Natural killer cell treated with Interleukin-12 subunit alpha and Interleukin-12 subunit beta and Interleukin-15 and Interleukin-18, amount 100 ng/mL, for 72 hours (primary cell): Measurements from ENCODE around the gene WNT9B. TPM values are rescaled to one million over a fixed set of nuclear protein-coding genes. Genes with fewer than 3 reads are reported as not detected.

Experiments
- ATAC-seq, 2 donors: fragments of 150-1000 bp; cut with Tn5 transposase in 1 of 2; sonication (Bioruptor Pico), chemical (Tn5 transposase) in 1 of 2; 2 replicates each; pipeline ENCODE4 v1.10.0; 2021
- DNase-seq: peaks from one replicate; pipeline ENCODE4 v3.0.0; 2022; ENCODE audit warnings: low spot score
- H3K27ac Mint-ChIP-seq, 2 donors: 1 replicate in 1 of 2; 2 replicates in 1 of 2; pipeline ENCODE4 v1.8.0; 2022; ENCODE audit warnings: mixed read lengths in 2 of 2, mild to moderate bottlenecking in 1 of 2, moderate library complexity in 1 of 2
- H3K27me3 Mint-ChIP-seq, 2 donors: 1 replicate in 1 of 2; 2 replicates in 1 of 2; pipeline ENCODE4 v1.8.0; 2022; ENCODE audit warnings: mixed read lengths in 2 of 2
- H3K36me3 Mint-ChIP-seq: one replicate; pipeline ENCODE4 v1.8.0; 2022; ENCODE audit warnings: mixed read lengths
- H3K4me1 Mint-ChIP-seq, 2 donors: 1 replicate in 1 of 2; 2 replicates in 1 of 2; pipeline ENCODE4 v1.8.0; 2022; ENCODE audit warnings: low read depth in 2 of 2, mixed read lengths in 2 of 2, mild to moderate bottlenecking in 1 of 2
- H3K4me3 Mint-ChIP-seq: one replicate; pipeline ENCODE4 v1.8.0; 2022; ENCODE audit warnings: mixed read lengths
- H3K9me3 Mint-ChIP-seq: 2 replicates; pipeline ENCODE4 v1.8.0; 2022; ENCODE audit warnings: mixed read lengths
- total RNA-seq, 2 donors: library from RNA; stranded (reverse); gene quantifications; one replicate each; pipeline ENCODE4 v1.2.3, GENCODE V29; 2022

The WNT9B gene
- total RNA-seq, 2 donors from 2014 or later = not detected

DNA sequence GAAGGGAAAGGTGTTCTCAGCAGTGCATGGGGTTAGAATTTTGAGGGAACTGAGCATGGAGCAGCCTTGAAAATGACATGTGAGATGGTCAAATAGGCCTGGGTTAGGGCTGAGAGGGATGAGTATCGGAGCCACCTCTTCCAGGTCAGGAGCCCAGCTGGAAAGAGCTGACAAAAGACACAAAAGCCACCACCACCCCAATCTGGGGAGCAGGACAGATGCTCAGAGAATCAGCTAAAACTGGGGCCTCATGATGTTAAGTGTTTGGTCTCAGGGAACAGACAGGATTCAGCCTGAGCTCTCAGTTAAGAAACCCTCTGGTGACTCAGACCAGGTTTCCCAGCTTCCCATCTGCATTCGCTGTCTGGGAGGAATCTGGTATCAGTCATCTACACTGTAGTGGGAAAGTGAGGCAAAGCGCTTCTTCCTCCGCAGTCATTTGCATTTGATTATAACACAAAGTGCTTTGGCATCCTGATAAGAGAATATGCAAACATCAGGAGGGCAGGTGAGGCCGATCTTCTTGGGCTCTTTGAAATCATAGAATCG is 2.6 kb downstream of the WNT9B start:
- DNase-seq = no peak
- Mint-ChIP-seq H3K36me3 (no peaks in the 10 kb centered on the region), H3K9me3 (no peaks in the 10 kb centered on the region), H3K4me1 (no peaks in the 10 kb centered on the region), H3K27me3 (peaks cover 43 to 60% of the 10 kb centered on the region in 2 donors), H3K27ac (no peak overlapping the region), H3K4me3 (no peak overlapping the region)
- ATAC-seq = no peak

DNA sequence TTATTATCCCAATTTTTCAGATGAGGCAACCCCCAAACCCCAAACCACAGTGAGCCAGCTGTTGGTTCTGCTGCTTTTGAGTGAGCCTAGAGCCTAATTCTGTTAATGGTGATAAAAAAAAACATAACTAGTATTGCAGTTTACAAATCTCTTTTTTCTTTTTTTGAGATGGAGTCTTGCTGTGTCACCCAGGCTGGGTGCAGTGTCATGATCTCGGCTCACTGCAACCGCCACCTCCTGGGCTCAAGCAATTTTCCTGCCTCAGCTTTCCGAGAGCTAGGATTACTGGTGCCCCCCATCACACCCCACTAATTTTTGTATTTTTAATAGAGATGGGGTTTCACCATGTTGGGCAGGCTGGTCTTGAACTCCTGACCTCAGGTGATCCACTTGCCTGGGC is 3.1 kb downstream of the WNT9B start:
- H3K36me3 Mint-ChIP-seq = no peaks in the 10 kb centered on the region
- H3K9me3 Mint-ChIP-seq = no peaks in the 10 kb centered on the region
- DNase-seq = no peak
- H3K4me3 Mint-ChIP-seq = no peak overlapping the region
- no peak overlapping the region for H3K27ac Mint-ChIP-seq
- H3K4me1 Mint-ChIP-seq = no peaks in the 10 kb centered on the region
- no peak for ATAC-seq
- peaks cover 39 to 55% of the 10 kb centered on the region in 2 donors for H3K27me3 Mint-ChIP-seq

GRCh38 chr17:46854948-46855347 is 3.6 kb downstream of the WNT9B start:
- peaks cover 36 to 50% of the 10 kb centered on the region in 2 donors for H3K27me3 Mint-ChIP-seq
- no peaks in the 10 kb centered on the region for H3K36me3 Mint-ChIP-seq
- peak in 1 of 2 donors; percentile 11 for ATAC-seq
- DNase-seq = no peak
- H3K9me3 Mint-ChIP-seq = no peaks in the 10 kb centered on the region
- no peak overlapping the region for H3K4me3 Mint-ChIP-seq
- no peaks in the 10 kb centered on the region for H3K4me1 Mint-ChIP-seq
- H3K27ac Mint-ChIP-seq = no peak overlapping the region

GRCh38 chr17:46857600-46857999 is 6.2 kb downstream of the WNT9B start:
- Mint-ChIP-seq H3K36me3 (no peaks in the 10 kb centered on the region), H3K27me3 (peaks cover 18 to 30% of the 10 kb centered on the region in 2 donors), H3K9me3 (no peaks in the 10 kb centered on the region), H3K4me3 (no peak overlapping the region), H3K27ac (no peak overlapping the region), H3K4me1 (no peaks in the 10 kb centered on the region)
- DNase-seq (no peak), ATAC-seq (no peak)

DNA sequence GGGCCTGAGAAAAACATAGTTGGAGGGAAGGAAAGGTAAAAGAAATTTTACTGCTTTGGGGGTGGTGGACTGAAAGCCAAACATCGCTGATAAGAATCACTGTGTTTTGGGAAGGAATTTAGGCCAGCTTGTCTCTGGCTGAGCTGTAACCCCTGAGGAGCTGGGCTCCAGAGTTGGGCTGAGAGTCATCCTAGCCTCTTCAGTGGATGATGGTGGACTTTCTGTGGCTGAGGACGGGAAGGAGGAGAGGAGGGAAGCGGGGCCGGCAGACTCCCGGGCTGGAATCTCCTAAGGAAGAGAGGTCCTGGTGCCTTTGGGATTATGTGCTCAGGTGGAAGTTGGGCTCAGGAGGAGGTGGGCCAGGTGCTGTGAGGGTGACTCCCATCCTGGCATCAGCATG is 8.6 kb downstream of the WNT9B start:
- no peaks in the 10 kb centered on the region for H3K36me3 Mint-ChIP-seq
- no peak for DNase-seq
- H3K4me1 Mint-ChIP-seq = peaks cover 0 to 2% of the 10 kb centered on the region in 2 donors
- H3K27me3 Mint-ChIP-seq = peaks cover 15% of the 10 kb centered on the region in 2 donors
- H3K9me3 Mint-ChIP-seq = no peaks in the 10 kb centered on the region
- no peak overlapping the region for H3K4me3 Mint-ChIP-seq
- no peak for ATAC-seq
- no peak overlapping the region for H3K27ac Mint-ChIP-seq

DNA sequence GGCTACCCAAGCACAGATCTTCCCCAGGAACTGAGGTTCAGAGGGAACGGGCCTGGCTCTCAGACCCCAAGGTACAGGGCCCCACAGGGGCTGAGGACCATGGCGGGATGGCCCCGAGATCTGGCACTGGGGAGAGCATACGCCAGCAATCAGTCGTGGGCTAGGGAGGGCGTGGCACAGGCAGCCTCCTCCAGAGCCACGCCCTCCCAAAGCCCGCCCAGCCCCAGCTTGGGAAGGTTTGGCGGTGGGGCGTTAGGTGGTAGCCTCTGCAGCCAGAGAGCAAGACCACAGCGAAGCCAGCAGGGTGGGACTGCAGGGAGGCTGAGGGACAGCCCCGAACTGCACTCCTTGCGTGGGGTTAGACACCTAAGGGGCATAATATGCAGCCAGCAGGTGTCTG is 11.6 kb downstream of the WNT9B start:
- Mint-ChIP-seq H3K4me1 (peaks cover 6 to 9% of the 10 kb centered on the region in 2 donors), H3K9me3 (no peaks in the 10 kb centered on the region), H3K4me3 (no peak overlapping the region), H3K27me3 (peaks cover 12 to 13% of the 10 kb centered on the region in 2 donors), H3K27ac (no peak overlapping the region), H3K36me3 (no peaks in the 10 kb centered on the region)
- DNase-seq = no peak
- no peak for ATAC-seq

DNA sequence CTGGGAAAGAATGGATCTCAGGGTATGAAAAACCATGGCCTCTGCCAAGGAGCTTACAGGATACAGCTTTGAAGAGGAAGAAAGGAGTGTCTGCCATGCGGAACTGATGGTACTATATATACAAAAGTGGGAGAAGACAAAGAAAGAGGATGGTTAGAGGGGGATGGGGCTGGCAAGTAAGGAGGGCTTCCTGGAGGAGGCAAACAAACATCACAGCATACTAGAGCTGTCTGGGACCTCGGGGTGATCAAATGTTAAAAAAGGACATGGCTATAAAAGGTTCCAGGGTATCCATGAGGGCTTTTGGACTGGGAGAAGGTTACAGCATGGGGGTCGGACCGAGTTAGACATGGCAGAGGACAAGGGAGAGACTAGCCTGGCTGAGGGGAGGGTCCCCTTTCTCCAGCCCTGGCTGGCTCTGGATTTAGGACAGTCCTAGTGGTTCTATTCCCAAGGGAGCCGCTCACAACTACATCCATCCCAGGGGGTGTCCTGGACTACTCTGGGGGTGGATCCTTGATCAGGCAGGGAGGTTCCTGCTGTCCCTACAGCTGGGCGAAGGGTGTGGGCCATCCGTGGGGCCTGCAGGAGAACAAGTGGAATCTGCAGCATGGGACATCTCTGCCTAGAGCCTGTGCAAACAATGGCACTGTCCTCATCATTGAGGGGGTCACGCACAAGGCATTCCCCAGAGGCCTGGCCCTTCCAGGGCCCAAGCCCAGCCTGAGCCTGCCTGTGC is 12.2 kb downstream of the WNT9B start:
- H3K36me3 Mint-ChIP-seq = no peaks in the 10 kb centered on the region
- no peak overlapping the region for H3K4me3 Mint-ChIP-seq
- H3K27me3 Mint-ChIP-seq = peaks cover 12 to 13% of the 10 kb centered on the region in 2 donors
- H3K4me1 Mint-ChIP-seq = peaks cover 6 to 9% of the 10 kb centered on the region in 2 donors
- DNase-seq (no peak), ATAC-seq (no peak)
- no peaks in the 10 kb centered on the region for H3K9me3 Mint-ChIP-seq
- H3K27ac Mint-ChIP-seq = no peak overlapping the region

- no peaks in the 10 kb centered on the region for H3K36me3 Mint-ChIP-seq
- H3K27me3 Mint-ChIP-seq = peaks cover 12 to 13% of the 10 kb centered on the region in 2 donors
- H3K27ac Mint-ChIP-seq = no peak overlapping the region
- H3K9me3 Mint-ChIP-seq = no peaks in the 10 kb centered on the region
- peaks cover 6 to 9% of the 10 kb centered on the region in 2 donors for H3K4me1 Mint-ChIP-seq
- no peak for DNase-seq
- no peak overlapping the region for H3K4me3 Mint-ChIP-seq
- peak in 1 of 2 donors; percentile 64 for ATAC-seq
Observed at GRCh38 chr17:46865100-46865499, 13.7 kb downstream of the WNT9B start.

DNA sequence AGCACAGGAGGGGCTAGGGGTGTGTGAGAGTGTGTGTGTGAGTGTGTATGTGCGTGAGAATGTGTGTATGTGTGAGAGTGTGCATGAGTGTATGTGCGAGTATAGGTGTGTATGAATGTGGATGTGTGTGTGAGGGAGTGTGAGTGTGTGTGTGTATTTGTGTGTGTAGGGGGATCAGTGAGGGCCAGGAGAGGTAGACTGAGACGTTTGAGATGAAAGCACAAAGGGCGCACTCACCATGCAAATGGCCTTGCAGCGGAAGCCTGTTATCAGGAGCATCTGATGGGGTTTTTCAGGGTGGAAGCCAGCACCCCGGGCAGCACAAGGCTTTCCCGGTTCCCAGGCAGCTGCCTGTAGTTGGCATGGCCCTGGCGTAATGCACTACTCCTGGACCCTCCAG is 14.9 kb downstream of the WNT9B start:
- no peak for ATAC-seq
- peaks cover 12% of the 10 kb centered on the region in 2 donors for H3K27me3 Mint-ChIP-seq
- H3K4me1 Mint-ChIP-seq = peaks cover 6 to 9% of the 10 kb centered on the region in 2 donors
- no peak overlapping the region for H3K27ac Mint-ChIP-seq
- no peak overlapping the region for H3K4me3 Mint-ChIP-seq
- DNase-seq = no peak
- no peaks in the 10 kb centered on the region for H3K9me3 Mint-ChIP-seq
- no peaks in the 10 kb centered on the region for H3K36me3 Mint-ChIP-seq

DNA sequence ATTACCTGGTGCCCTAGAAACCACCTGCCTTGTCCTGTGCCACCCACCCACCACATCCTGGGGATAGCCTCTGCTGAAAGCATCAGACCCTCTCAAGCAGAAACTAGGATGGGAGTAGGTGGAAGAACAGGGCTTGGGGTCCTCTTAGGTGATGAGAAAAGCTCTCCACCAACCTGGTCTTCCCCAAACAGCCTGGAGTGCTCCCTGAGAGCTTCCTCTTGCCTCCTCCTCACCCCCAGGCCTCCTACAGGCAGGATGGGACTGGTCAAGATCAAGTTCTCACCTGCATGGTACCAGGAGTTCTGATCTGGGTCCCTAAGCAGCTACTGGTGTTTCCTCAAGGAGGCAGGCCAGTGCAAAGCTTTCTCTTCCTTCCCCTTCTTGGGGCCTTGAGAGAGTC is 15.4 kb downstream of the WNT9B start:
- DNase-seq = no peak
- H3K9me3 Mint-ChIP-seq = no peaks in the 10 kb centered on the region

GRCh38 chr17:46868689-46869187 is 17.4 kb downstream of the WNT9B start:
- no peak overlapping the region for H3K4me3 Mint-ChIP-seq
- DNase-seq = no peak
- H3K36me3 Mint-ChIP-seq = no peaks in the 10 kb centered on the region
- ATAC-seq = no peak
- H3K4me1 Mint-ChIP-seq = peaks cover 6 to 9% of the 10 kb centered on the region in 2 donors
- H3K27me3 Mint-ChIP-seq = peaks cover 11 to 12% of the 10 kb centered on the region in 2 donors
- no peak overlapping the region for H3K27ac Mint-ChIP-seq
- H3K9me3 Mint-ChIP-seq = no peaks in the 10 kb centered on the region

More for the DNA sequence above, 15.4 kb downstream of the WNT9B start:
- Mint-ChIP-seq H3K4me3 (no peak overlapping the region), H3K27me3 (peaks cover 11 to 12% of the 10 kb centered on the region in 2 donors), H3K27ac (no peak overlapping the region), H3K4me1 (peaks cover 6 to 9% of the 10 kb centered on the region in 2 donors), H3K36me3 (no peaks in the 10 kb centered on the region)
- no peak for ATAC-seq

GRCh38 chr17:46869296-46869695 is 17.9 kb downstream of the WNT9B start:
- Mint-ChIP-seq H3K27ac (no peak overlapping the region), H3K4me3 (no peak overlapping the region), H3K9me3 (no peaks in the 10 kb centered on the region), H3K36me3 (no peaks in the 10 kb centered on the region), H3K27me3 (peaks cover 9 to 12% of the 10 kb centered on the region in 2 donors), H3K4me1 (peaks cover 6 to 9% of the 10 kb centered on the region in 2 donors)
- DNase-seq (no peak), ATAC-seq (no peak)

DNA sequence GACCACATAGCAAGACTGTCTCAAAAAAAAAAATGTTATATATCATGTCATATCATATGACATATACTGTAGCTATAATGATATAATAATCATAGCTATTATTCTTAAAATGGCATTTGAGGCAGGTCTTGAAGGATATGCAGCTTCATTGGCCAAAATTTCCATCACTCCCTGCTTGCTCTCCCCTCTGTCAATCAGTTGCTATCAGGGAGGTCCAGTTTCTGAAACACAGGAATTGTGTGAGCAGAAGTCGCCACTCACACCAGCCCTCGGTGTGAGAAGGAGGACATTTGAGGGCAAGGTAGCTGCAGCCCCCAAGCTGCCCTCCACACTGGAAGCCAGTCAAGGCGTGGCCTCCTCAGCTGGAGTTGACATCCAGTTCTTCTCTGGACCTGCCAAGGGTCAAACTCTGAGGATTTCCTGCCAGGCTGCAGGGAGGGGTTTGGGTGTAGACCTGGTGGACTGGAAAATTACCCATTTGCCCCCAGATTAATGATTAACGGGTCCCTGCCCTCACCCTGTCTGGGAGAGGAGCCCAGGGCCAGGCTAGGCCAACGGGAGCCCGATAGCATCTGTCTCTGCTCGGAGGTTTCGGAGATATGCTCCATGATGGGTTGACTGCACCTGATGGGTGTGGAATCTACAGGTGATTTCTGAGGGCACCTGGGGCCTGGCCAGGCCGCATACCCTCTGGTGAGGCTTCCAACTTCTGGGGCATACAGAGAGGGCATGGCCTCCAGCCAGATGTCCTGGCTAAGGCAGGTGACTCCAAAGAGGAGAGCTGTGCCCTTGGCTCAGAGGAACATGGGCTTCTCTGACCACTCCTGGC is 18.8 kb downstream of the WNT9B start:
- Mint-ChIP-seq H3K27ac (no peak overlapping the region), H3K27me3 (peaks cover 6 to 12% of the 10 kb centered on the region in 2 donors)

GRCh38 chr17:46872421-46872820 is 21.0 kb downstream of the WNT9B start:
- H3K27me3 Mint-ChIP-seq = no peaks in the 10 kb centered on the region
- ATAC-seq (no peak), DNase-seq (no peak)
- H3K27ac Mint-ChIP-seq = no peak overlapping the region
- no peak overlapping the region for H3K4me3 Mint-ChIP-seq
- no peaks in the 10 kb centered on the region for H3K36me3 Mint-ChIP-seq
- H3K4me1 Mint-ChIP-seq = no peaks in the 10 kb centered on the region
- no peaks in the 10 kb centered on the region for H3K9me3 Mint-ChIP-seq

More for the DNA sequence above, 18.8 kb downstream of the WNT9B start:
- no peaks in the 10 kb centered on the region for H3K36me3 Mint-ChIP-seq
- H3K4me1 Mint-ChIP-seq = peaks cover 2 to 9% of the 10 kb centered on the region in 2 donors
- DNase-seq (no peak), ATAC-seq (no peak)
- no peak overlapping the region for H3K4me3 Mint-ChIP-seq
- H3K9me3 Mint-ChIP-seq = no peaks in the 10 kb centered on the region
